Activated CD8-positive, alpha-beta memory T cell treated with anti-CD3 and anti-CD28 coated beads for 36 hours (primary cell): ENCODE data around the gene DIP2C. TPM values are rescaled to one million over a fixed set of nuclear protein-coding genes. Genes with fewer than 3 reads are reported as not detected.
"Not testable (repeated sequence)": the region's sequence is repeated elsewhere in the genome, so short reads cannot be mapped to it uniquely, and the experiment has no call there.

ENCODE experiments used
- CTCF ChIA-PET: fragments of 350-600 bp; sonication (Branson Sonifier 250); formaldehyde crosslinking; loops from one replicate; lab custom pipeline; 2021; ENCODE audit warnings: antibody characterized with exemption; lab: Charles Lee
- POLR2A ChIA-PET: fragments of 350-600 bp; sonication (Branson Sonifier 250); formaldehyde crosslinking; loops from one replicate; lab custom pipeline; 2021; ENCODE audit warnings: antibody characterized with exemption; lab: Charles Lee
- total RNA-seq, 2 experiments: library from RNA; stranded (reverse); gene quantifications; one replicate each; pipeline ENCODE4 v1.2.3, GENCODE V29; 2021

The DIP2C gene
- total RNA-seq, 2 experiments from 2014 or later, result 0.08 TPM

DNA sequence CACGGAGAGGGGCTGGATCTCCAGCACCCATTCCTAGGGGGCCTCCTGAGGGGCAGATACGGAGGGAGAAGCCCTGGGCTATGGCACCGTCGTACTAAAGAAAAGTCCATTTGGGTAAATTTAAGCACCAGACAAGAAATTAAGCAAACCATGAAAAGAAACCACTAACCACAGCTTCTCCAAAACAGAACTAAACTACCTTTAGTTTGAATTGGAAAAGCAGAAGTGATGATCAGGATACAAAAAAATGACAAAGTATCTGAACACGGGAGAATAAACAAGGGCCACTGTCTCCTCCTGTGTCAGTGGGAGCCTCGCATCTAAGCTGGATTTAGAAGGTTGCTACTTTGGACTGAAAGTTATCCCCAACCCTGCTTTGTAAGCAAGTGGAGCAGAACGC is 69.1 kb downstream of the DIP2C start:
- POLR2A ChIA-PET, result no interaction called here
- CTCF ChIA-PET, result no interaction called here

GRCh38 chr10:619710-620109 is 69.8 kb downstream of the DIP2C start:
- CTCF ChIA-PET, result no interaction called here

DNA sequence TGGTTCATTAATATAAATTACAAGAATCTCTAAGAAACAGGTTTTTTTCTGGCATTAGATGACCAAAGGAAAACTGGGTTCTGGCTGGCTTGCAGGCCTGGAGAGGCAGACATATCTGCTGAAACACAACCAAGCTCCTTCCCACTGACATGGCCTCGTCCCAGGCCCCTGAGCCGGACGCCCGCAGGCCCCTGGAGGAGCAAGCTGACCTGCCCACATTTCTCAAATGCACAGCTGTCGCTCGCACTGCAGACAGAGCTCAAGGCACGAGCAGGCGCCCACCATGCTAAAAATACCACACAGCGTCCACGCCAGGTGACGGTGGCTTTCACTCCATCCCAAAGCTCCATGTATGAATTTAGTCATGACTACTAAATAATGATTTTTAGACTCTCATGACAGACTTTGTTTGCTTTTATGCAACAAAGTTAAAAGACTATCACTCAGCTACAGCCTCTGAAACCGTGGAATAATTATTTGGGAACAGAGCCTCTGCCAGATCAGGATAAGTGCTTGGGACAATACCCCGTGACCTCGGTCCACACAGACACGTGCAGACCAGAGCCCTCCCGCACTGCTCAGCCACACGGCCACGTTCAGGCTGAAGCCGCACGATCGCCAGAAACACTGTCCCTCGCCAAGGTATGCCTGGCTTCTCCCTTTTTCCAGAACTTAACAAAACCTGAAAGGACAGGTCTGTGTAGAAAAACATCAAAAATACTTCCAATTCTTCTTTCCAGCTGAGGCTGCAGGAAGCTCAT is 71.1 kb downstream of the DIP2C start:
- POLR2A ChIA-PET, result no interaction called here
- CTCF ChIA-PET, result no interaction called here

More at GRCh38 chr10:619710-620109, 69.8 kb downstream of the DIP2C start:
- POLR2A ChIA-PET, result no interaction called here

DNA sequence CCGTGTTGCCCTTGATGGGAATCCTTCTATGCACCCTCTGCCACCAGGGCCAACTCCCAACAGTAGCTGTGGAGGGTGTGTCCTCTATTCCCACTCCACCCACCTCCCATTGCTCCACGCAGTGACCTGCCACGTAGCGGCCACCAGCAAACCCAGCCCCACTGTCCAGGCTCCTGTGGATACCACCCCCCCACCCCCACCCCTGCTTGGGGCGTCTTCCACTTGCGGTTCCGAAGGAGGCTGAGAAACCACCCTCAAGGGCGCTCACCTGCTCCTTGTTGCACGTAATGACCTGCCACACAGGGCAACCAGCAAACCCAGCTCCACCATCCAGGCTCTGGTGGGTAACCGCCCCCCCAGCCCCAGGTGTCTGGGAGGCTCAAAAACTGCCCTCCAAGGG is 72.0 kb downstream of the DIP2C start:
- POLR2A ChIA-PET, result no interaction called here

DNA sequence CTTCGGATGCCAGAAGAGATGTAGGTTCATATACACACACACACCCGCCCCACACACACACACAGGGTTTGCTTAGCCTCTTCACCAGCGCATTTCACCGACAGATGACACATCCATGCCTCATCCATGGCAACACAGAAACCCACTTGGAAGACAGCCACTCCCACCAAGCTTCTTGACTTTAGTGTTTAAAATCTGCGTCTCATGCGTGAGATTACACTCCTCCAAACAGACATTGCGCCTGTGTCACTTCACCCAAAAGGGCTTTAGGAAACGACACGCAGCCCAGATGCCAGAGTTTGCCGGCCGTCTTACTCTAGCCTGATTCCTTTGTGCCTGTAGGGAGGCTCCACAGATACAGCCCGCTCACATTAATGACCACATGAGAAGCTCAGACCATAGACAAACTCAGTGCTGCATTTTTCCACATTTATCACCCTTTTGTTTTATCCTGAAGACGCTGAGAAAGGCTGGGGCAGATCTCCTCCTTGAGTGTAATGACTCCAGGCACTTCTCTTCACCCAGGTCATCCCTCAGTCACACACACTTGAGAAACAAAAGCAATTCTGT is 73.8 kb downstream of the DIP2C start:
- CTCF ChIA-PET, result no interaction called here
- POLR2A ChIA-PET, result no interaction called here

More for the DNA sequence above, 72.0 kb downstream of the DIP2C start:
- CTCF ChIA-PET, result no interaction called here

- ChIA-PET POLR2A (no interaction called here), CTCF (no interaction called here)
These were observed 74.5 kb downstream of the DIP2C start for GRCh38 chr10:614790-615582.

DNA sequence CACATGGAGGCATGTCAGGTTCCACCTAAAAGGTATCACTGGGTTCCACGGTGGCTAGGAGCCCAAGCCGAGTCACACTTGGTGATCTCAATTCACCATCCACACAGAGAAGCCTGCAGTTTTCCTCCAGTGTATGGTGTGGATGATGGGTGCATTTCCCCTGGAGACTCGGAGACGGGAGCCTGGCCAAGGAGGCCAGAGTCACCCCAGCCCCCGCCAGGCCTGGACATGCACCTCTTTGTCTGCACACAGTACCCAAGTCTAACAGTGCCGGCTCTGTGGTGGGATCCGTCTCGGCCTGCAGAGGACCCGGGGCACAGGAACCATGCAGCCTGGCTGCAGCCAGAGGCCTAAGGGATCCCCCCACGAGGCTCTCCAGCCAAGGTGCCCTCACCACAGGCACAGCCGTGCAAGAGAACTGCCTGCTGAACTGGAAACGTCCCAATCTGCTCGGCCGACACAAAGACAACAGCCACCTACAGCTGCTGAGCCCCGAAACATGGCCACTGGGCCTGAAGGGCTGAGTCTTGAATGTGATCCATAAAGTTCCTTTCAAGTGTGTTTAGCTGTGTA is 75.2 kb downstream of the DIP2C start:
- CTCF ChIA-PET, result no interaction called here
- POLR2A ChIA-PET, result no interaction called here

GRCh38 chr10:613271-614138 is 76.0 kb downstream of the DIP2C start:
- ChIA-PET CTCF (no interaction called here), POLR2A (no interaction called here)

DNA sequence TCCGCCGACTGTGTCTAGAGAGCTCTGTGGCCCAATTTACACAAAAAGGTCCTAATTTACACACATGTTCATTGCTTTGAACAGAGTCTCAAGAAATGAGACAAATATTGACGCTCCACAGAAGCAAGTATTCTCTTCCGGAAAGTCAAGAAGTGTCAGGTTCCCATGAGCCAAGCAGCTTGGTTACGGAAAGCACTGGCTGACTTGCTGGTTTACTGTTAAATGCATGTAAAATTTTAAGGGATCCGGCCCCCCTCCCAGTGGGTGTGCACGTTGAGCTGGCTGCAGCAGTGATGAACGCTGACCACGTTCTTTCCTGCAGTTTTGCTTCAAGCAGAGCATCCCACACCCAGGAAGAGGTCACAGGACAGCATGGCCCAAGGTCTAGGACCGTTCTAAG is 76.8 kb downstream of the DIP2C start:
- CTCF ChIA-PET, result no interaction called here
- POLR2A ChIA-PET, result no interaction called here

- CTCF ChIA-PET, POLR2A ChIA-PET: not testable (repeated sequence)
These were observed 78.7 kb downstream of the DIP2C start for GRCh38 chr10:610642-611305.

- ChIA-PET POLR2A (no interaction called here), CTCF (no interaction called here)
These were observed 79.5 kb downstream of the DIP2C start for GRCh38 chr10:609868-610545.

DNA sequence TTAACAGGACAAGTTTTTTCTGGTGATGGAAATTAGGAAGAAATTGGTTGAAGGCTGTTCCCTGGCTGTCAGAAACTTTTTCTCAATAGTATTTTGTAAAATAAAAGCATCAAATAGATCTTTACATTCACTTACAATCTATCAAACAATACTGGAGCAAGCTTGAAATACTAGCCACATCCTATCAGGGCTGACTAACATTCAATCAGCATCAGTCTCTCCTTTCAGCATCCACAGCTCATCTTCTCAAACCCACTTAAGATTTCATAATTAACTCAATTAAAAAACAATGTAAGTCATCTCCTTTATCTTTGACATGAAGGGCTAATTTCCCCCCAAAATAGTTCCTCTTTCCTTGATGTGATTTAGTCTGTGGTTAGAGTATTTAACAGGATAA is 80.2 kb downstream of the DIP2C start:
- ChIA-PET CTCF (no interaction called here), POLR2A (no interaction called here)

DNA sequence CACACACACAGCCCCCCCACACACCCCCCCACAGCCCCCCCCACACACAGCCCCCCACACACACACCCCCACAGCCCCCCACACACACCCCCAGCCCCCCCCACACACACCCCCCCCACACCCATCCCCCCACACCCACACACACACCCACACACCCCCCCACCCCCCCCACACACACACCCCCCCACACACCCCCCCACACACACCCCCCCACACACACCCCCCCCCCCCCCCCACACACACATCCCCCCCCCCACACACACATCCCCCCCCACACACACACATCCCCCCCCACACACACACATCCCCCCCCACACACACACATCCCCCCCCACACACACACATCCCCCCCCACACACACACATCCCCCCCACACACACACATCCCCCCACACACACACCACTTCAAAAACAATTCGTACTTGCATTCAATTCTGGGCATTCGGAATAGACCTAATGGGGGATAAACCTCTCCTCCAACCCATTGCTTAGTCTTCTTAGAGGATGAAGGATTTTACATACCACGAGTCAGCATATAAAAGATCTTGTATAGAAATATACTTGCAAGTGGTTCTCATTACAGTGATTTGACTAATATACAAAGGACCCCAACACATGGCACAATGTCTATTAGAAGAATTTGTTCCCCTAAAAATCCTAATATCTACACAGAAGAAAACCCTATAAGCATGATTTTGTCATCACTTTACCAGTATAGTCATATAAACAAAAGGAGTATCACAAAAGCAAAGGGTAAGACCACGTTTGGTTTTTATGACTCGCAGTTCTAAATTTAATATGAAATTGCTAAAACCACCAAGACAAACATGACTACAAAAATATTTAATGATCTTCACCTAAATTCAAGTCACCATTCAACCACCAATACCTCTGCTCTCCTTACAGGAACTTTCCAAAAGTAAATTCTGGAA is 80.9 kb downstream of the DIP2C start:
- CTCF ChIA-PET, result no interaction called here
- POLR2A ChIA-PET, result no interaction called here

- ChIA-PET POLR2A (no interaction called here), CTCF (no interaction called here)
These were observed 81.8 kb downstream of the DIP2C start for GRCh38 chr10:607545-608185.

- ChIA-PET POLR2A (no interaction called here), CTCF (no interaction called here)
These were observed 82.5 kb downstream of the DIP2C start for GRCh38 chr10:606762-607544.

DNA sequence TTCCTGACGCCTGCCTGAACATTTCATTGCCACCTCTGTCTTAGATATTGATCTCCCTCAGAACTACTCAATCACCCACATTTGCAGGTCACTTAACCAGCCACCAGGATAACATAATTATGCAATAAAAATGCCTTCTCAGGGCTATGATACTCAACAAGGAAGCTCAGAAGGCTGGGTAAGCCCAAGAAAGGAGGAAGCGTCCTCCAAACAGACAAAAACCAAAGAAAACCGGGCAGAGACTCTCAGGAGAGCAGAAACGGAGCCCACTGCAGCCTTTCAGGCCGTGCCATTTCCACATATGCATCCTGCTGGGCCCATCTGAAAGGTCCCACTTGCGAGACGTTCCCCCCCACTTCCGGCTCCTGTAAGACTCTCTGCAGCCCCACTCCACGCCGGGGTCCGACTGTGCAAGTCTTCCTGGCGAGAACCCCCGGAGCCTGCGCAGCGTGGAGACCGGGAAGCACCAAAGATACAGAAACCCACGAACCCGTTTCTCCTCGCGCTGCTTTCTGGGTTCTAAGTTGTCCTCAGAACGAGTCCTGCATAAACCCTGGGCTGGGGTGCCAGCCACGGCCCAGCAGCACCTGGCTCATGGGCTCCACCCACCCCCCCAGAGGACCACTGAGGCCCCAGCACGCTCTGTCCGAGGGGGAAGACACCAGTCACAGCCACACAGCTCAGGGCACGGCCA is 83.7 kb downstream of the DIP2C start:
- POLR2A ChIA-PET, result no interaction called here
- CTCF ChIA-PET, result no interaction called here
